Measurements from ENCODE around the gene OR13A1. TPM values are rescaled to one million over a fixed set of nuclear protein-coding genes. Genes with fewer than 3 reads are reported as not detected.

Gene OR13A1
- total and polyA plus RNA-seq, 3 donors from 2014 or later: 0.15 to 0.79 (median 0.50) TPM

GRCh38 chr10:45255706-45256105, 59.7 kb downstream of the OR13A1 start:
- 80 to 92% methylated on average over 1 of the region's 1 CpG for WGBS, 2 donors
- no peak for DNase-seq
- Histone ChIP-seq H3K27ac (no peak overlapping the region), H3K9me3 (no peaks in the 10 kb centered on the region), H3K27me3 (no peaks in the 10 kb centered on the region), H3K4me3 (no peak overlapping the region), H3K4me1 (no peaks in the 10 kb centered on the region), H3K36me3 (ENCODE audit: low read depth, missing control alignments) (no peaks in the 10 kb centered on the region)
- intact Hi-C loops (cut with DNase I; ENCODE audit: low total_unique reads): no loop called here
- TF ChIP-seq, protein P1, sequence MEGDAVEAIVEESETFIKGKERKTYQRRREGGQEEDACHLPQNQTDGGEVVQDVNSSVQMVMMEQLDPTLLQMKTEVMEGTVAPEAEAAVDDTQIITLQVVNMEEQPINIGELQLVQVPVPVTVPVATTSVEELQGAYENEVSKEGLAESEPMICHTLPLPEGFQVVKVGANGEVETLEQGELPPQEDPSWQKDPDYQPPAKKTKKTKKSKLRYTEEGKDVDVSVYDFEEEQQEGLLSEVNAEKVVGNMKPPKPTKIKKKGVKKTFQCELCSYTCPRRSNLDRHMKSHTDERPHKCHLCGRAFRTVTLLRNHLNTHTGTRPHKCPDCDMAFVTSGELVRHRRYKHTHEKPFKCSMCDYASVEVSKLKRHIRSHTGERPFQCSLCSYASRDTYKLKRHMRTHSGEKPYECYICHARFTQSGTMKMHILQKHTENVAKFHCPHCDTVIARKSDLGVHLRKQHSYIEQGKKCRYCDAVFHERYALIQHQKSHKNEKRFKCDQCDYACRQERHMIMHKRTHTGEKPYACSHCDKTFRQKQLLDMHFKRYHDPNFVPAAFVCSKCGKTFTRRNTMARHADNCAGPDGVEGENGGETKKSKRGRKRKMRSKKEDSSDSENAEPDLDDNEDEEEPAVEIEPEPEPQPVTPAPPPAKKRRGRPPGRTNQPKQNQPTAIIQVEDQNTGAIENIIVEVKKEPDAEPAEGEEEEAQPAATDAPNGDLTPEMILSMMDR (IDR thresholded peaks at IDR 0.05): no peak
- TF ChIP-seq POLR2A (IDR thresholded peaks at IDR 0.05): no peak

GRCh38 chr10:45254892-45255291, 60.5 kb downstream of the OR13A1 start:
- no peak for TF ChIP-seq POLR2A (IDR thresholded peaks at IDR 0.05)
- TF ChIP-seq, protein P1 (IDR thresholded peaks at IDR 0.05): no peak
- no peak for DNase-seq
- H3K27me3 ChIP-seq: no peaks in the 10 kb centered on the region
- no peak overlapping the region for H3K4me3 ChIP-seq
- no peak overlapping the region for H3K27ac ChIP-seq
- no peaks in the 10 kb centered on the region for H3K9me3 ChIP-seq
- intact Hi-C loops (cut with DNase I; ENCODE audit: low total_unique reads): no loop called here
- H3K4me1 ChIP-seq: no peaks in the 10 kb centered on the region
- H3K36me3 ChIP-seq (ENCODE audit: low read depth, missing control alignments): no peaks in the 10 kb centered on the region

DNA sequence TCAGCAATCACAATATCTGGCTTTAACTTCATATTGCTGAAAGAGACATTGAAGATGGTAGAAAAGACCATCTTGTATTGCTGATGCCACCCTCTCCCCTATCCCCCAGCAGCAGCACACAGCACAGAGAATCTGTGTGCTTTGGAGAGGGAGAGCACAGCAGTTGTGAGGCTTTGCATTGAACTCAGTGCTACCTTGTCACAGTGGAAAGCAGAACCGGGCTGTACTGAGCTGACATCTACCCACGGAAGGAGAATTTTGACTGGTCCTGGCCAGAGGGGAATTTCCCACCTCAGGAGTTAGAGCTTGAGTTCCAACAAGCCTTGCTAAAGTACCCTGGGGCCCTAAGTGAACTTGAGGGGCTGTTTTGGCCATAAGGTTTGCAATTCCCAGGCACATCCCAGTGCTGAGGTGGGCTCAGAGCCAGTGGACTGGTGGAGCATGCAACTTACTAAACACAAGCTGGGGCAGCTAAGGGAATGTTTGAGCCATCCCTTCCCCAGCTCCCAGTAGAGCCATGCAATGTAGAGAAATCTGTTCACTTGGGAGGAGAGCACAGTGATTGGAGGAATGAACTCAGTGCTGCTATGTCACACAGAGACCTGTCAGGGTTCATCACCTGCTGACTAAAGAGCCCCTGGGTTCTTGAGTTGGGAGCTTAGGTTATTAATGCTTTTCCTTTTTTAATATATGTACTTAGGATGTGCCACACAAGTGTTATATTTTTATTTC, 62.1 kb downstream of the OR13A1 start:
- H3K27ac ChIP-seq: no peak overlapping the region
- no peaks in the 10 kb centered on the region for H3K27me3 ChIP-seq
- H3K4me1 ChIP-seq: no peaks in the 10 kb centered on the region
- no peak for DNase-seq
- 54 to 66% methylated on average over 2 of the region's 2 CpGs for WGBS, 2 donors
- intact Hi-C loops (cut with DNase I; ENCODE audit: low total_unique reads): no loop called here
- no peak for TF ChIP-seq POLR2A (IDR thresholded peaks at IDR 0.05)
- TF ChIP-seq, protein P1 (IDR thresholded peaks at IDR 0.05): no peak
- H3K36me3 ChIP-seq (ENCODE audit: low read depth, missing control alignments): no peaks in the 10 kb centered on the region
- H3K9me3 ChIP-seq: no peaks in the 10 kb centered on the region
- H3K4me3 ChIP-seq: no peak overlapping the region

Other genes starting within 250 kb of the OR13A1 start
- 10 to 100 TPM; 13.7 to 18.5 TPM for gene ALOX5, start 58.6 kb upstream of the OR13A1 start, total RNA-seq
- 11.4 TPM for gene ALOX5, start 58.6 kb upstream of the OR13A1 start, polyA plus RNA-seq (ENCODE audit: insufficient read depth, low read depth, low replicate concordance)

All from testis (tissue), 3 donors.